NK-92 treated with Interleukin-12 subunit alpha and Interleukin-12 subunit beta, amount 100 ng/mL, for 24 hours (cell line): ENCODE measurements around the gene MYO9A.

Source experiments
- DNase-seq: peaks from one replicate; lab custom pipeline; 2025; lab: John Stamatoyannopoulos, UW

The MYO9A gene, protein sequence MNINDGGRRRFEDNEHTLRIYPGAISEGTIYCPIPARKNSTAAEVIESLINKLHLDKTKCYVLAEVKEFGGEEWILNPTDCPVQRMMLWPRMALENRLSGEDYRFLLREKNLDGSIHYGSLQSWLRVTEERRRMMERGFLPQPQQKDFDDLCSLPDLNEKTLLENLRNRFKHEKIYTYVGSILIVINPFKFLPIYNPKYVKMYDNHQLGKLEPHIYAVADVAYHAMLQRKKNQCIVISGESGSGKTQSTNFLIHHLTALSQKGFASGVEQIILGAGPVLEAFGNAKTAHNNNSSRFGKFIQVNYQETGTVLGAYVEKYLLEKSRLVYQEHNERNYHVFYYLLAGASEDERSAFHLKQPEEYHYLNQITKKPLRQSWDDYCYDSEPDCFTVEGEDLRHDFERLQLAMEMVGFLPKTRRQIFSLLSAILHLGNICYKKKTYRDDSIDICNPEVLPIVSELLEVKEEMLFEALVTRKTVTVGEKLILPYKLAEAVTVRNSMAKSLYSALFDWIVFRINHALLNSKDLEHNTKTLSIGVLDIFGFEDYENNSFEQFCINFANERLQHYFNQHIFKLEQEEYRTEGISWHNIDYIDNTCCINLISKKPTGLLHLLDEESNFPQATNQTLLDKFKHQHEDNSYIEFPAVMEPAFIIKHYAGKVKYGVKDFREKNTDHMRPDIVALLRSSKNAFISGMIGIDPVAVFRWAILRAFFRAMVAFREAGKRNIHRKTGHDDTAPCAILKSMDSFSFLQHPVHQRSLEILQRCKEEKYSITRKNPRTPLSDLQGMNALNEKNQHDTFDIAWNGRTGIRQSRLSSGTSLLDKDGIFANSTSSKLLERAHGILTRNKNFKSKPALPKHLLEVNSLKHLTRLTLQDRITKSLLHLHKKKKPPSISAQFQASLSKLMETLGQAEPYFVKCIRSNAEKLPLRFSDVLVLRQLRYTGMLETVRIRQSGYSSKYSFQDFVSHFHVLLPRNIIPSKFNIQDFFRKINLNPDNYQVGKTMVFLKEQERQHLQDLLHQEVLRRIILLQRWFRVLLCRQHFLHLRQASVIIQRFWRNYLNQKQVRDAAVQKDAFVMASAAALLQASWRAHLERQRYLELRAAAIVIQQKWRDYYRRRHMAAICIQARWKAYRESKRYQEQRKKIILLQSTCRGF (N-terminal part only)

GRCh38 chr15:72118017-72118978 lies at the start of gene MYO9A, which contains the start of gene SENP8:
Gene MYO9A (minus strand): TSS chr15:72118150. CDS start chr15:72046563, 71,587 bp downstream.
Gene SENP8 (plus strand): TSS chr15:72118403. CDS start chr15:72139624, 21,221 bp downstream.
- peak; percentile 98 for DNase-seq

DNA sequence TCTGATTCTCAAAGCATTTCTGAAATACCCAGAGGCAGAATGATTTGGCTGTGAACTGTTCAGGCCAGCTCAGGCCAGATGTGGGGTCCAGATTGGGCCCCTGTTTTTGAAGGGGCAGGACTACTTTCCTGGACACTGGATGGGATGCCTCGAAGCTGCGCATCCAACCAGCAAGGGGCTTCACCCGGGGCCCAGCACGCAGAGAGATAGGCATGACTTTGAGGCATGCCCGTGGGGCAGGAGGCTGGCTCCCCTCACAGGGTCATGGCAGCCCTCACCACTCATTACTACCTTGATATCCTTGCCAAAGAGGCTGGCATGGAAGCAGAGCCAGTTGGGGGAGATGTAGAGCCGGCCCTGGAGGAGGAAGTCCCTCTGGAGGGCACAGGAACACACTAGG lies 49.5 kb upstream of the MYO9A start:
- DNase-seq: no peak

DNA sequence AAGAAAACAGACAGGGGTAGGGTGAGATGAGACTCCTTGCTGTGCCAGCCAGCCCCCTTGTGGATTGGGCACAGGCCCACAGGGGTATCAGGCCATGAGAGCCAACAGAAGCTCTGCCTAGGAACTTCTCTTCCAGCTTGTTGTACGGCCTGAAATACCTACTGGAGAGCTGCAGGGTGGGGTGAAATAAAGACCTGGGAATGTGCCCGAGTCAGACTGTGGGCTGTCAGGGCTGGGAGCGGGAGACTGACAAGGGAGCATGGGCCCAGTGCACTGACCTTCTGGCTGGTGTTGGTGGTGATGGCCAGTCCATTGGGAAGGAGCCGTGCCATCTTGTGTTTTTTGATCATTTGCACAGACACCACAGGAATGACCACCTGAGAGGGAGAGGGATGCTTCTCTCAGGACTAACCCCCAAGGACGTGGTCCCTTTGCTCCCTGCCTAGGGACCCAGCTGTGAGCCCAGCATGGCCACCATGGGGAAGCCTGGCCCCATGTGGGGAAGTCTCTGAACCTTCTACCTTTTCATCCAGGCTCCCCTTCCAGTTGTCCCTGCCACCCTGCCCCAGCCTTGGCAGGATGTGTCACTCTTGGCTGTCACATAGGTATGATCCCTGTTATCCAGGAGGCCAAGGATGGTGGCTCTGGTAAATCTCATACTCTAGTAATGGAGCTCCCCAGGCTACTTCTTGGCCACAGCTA lies 48.9 kb upstream of the MYO9A start:
- no peak for DNase-seq

DNA sequence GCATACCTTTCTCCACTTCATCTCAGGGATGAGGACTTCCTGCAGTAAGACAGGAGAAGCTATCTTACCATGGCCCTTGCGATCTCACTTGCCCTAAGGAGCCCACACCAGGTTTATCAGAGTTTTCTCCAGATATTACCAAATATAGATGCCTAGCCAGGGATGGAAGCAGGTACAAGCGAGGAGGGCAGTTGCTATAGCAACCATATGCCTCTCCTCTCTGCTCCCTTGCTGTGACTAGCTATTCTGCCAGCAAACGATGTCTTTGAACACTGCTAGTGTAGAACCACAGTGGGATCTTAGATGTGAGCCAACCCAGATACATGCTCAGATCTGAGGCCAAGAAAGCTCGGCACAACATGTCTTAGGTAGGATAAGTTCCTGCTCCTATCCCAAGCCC lies 45.8 kb upstream of the MYO9A start:
- no peak for DNase-seq

DNA sequence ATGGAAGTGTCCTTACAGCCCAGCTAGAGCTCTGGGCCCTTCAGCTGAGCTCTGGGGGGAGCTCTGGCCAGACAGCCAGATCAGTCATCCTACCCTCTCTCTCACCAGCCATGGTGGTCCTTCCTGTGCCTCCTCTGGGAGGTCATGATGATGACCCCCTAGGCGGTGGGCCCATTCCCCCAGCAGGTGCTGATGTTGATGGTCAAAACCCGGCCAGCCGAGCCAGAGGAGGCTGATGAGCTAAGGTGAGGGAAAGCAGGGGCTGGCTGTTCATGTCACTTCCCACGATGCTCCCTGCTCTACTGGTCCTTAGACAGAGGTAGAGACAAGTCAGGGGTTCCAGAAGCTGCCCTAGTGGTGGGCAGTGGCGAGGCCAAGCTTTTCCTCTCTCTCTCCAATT lies 44.6 kb upstream of the MYO9A start:
- no peak for DNase-seq

DNA sequence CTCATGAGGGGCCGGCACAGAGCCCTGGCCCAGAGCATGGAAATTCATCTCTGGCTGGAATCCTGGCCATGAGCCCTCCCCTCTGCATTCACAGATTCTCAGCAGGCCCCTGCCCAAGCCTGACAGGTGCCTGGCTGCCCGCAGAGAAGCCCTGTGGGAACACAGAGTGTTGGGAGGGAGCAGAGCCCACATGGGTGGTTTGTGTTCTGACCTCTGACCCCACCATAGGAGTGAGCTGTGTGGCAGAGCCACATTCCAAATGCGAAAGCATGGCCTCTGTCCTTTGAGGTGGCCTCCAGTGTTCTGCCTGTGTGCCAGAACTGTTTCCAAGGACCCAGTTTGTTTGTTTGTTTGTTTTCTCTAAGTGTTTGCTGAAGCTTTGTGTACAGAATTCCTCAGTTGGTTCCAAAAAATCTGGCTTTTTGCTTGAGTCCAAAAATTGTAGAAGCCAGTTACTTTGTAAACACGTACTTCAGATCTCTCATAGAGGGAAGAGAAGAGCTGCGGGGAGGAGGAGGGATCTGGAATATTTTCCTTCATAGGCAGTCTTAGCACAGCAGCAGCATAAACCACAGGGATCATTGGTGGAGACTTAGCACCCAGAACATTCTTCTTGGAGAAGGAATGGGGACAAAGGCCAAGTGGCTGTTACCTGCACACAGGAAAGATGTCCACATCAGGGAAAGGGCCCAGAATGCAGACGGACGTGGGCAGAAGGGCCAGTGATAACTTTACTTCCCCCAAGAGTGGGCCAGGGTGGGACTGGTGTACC lies 43.6 kb upstream of the MYO9A start:
- no peak for DNase-seq

GRCh38 chr15:72160696-72161245 lies 42.8 kb upstream of the MYO9A start:
- no peak for DNase-seq

DNA sequence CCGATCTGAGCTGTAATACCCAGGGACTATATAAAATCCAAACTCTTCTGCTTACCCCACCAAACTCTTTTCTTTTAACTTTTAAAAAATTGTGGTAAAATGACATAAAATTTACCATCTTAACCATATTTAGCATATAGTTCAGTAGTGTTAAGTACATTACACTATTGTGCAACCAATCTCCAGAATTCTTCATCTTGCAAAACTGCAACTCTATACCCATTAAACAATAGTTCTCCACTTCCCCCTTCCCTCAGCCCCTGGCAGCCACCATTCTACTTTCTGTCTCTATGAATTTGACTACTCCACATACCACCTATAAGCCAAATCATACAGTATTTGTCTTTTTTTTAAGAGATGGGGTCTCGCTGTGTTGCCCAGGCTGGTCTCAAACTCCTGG lies 39.0 kb upstream of the MYO9A start:
- no peak for DNase-seq

DNA sequence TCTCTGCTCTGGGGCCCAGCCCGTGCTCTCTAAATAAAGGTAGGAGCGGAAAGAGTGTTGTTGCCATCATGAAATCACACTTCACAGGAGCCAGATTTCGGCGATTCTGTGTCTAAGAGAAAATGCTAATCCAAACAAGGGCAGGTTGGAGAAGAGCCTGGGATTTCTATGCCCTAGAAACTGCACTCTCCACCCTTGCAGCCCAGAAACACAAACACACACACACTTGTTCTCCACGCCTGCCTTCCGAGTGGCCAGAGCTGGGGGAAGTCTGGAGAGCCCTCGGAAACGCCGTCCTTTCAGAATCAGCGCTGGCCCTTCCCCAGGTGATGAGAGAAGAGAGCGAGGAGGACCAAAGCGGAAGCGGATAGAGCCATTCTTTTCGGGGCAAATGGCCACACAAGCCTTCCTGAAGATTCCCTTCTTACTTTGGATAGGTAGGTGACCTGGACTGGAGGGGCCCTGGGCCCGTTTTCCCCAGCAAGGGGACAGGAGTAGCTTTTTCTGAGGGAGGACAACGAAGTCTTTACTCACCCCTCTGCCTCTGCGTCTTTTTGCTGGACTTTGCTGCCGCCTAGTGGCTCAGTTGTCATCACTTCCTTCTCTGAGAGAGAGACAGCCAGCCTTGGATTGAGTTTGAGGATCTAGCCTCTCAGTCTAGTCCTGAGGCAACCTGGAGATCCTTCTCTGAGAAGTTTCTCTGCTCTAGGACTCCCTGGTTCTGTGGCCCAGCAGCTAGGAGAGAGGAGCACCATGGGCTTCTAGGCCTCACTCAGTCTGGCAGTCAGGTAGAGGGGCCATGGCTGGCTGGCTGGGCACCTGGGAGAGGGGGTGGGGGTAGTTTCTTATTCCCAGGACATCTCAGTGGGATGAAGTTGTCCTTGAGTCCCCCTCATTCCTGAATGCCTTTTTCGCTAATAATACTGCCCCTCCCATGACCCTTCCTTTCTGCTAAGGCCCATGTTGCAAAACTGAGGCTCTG lies 38.0 kb upstream of the MYO9A start:
- peak; percentile 64 for DNase-seq

- no peak for DNase-seq
Measured at GRCh38 chr15:72155003-72155621, 37.2 kb upstream of the MYO9A start.

- DNase-seq: no peak
Measured at GRCh38 chr15:72154316-72154715, 36.4 kb upstream of the MYO9A start.

- no peak for DNase-seq
Measured at GRCh38 chr15:72153269-72154000, 35.5 kb upstream of the MYO9A start.

DNA sequence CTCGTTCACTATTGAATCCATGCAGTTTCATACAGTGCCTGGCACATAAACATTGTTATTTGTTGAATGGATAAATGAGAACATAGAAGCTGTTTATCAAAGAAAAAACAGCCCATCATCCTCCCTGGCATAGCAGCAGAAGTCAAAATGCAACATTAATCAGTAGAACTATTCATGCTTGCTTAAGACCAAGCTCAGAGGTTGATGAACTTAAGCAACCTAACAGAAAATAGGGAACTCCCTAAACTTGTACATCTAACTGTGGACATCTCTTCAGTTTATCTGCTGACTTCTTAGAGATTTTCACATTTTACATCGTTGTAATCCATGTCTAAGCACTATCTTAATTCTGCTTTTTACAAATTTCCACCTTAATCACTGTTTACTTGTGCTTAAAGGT lies 29.5 kb upstream of the MYO9A start:
- no peak for DNase-seq

- no peak for DNase-seq
Measured at GRCh38 chr15:72146934-72147333, 29.0 kb upstream of the MYO9A start.

- DNase-seq: no peak
Measured at GRCh38 chr15:72146221-72146620, 28.3 kb upstream of the MYO9A start.

DNA sequence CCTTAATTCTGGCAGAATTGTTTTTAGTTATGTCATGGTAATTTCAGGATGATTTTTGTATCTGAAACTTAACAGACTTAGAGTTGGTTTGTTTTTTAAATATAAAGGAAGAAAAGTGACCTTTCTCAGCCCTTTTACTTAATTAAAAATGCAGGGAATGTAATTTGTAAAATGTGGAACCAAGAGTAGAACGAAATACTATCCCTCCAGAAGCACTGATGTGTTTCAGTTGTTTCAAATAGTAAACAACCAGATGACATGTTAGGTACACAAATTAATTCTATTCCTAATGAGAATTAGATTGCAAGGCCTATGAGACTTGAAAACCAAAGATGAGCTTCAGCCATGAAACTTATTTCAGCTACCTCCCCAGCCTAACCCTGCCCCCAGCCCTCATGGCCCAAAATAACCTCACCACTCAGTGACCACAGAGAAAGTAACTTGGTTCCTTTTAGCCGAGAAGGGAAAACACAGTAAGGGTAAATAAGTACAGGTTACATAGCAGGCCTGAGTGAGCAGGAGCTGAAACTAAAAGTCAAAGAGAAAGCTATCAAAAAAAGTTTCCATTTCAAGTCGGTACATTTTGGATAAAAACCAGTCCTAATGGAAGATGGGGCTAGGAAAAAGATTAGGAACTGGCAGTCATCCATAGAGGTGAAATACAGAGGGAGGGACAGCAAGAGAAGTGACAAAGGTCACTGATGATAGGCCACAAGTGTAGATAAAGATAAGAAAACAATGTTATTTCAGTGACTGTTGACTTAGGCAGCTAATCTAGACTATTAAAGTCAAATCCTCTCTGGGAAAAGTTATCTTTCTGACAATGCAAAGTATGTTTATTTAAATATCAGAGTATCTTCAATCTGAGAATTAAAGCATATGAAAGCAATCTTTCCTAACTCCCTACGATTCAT lies 23.5 kb upstream of the MYO9A start:
- no peak for DNase-seq
